Natural killer cell (primary cell): ENCODE measurements around the gene NHSL2. TPM values are rescaled to one million over a fixed set of nuclear protein-coding genes. Genes with fewer than 3 reads are reported as not detected.
A peak's percentile ranks its signal among the peaks of the same experiment; 100 is the strongest.

Source experiments
- ATAC-seq, 3 donors: fragments of 150-1000 bp in 2 of 3; fragments of 200-7000 bp in 1 of 3; cut with Tn5 transposase; 1 replicate in 1 of 3; 2 replicates in 2 of 3; pipeline ENCODE4 v1.10.0; 2021; ENCODE audit warnings: mild to moderate bottlenecking in 2 of 3, moderate library complexity in 2 of 3
- DNase-seq, 2 donors: peaks; one replicate each; pipeline versions ENCODE4 v3.0.0 to v3.0.0-alpha.2; 2013 to 2021; ENCODE audit warnings: mixed read lengths in 1 of 2
- H3K27ac ChIP-seq: one replicate; pipeline ENCODE4 v1.5.1; 2013; ENCODE audit warnings: mild to moderate bottlenecking, low read length
- H3K27me3 ChIP-seq: one replicate; pipeline ENCODE4 v1.6.1; 2013; ENCODE audit warnings: low read length; ENCODE audit not compliant: control insufficient read depth, insufficient read depth
- H3K36me3 ChIP-seq: one replicate; pipeline ENCODE4 v1.6.1; 2013; ENCODE audit warnings: low read length; ENCODE audit not compliant: control insufficient read depth, insufficient read depth
- H3K4me1 ChIP-seq: one replicate; pipeline ENCODE4 v1.6.1; 2013; ENCODE audit warnings: low read length; ENCODE audit not compliant: control insufficient read depth, insufficient read depth
- H3K4me3 ChIP-seq: one replicate; pipeline ENCODE4 v1.5.1; 2013; ENCODE audit warnings: low read length
- H3K9me3 ChIP-seq: one replicate; pipeline ENCODE4 v1.6.1; 2013; ENCODE audit warnings: low read length; ENCODE audit not compliant: control insufficient read depth, insufficient read depth
- H3K27ac Mint-ChIP-seq, 2 donors: one replicate each; pipeline ENCODE4 v1.8.0; 2022; ENCODE audit warnings: mild to moderate bottlenecking in 2 of 2, mixed read lengths in 2 of 2, moderate library complexity in 1 of 2
- H3K27me3 Mint-ChIP-seq, 2 donors: one replicate each; pipeline ENCODE4 v1.8.0; 2022; ENCODE audit warnings: low read depth in 2 of 2, mixed read lengths in 2 of 2
- H3K36me3 Mint-ChIP-seq: one replicate; pipeline ENCODE4 v1.8.0; 2022; ENCODE audit warnings: mixed read lengths
- H3K4me1 Mint-ChIP-seq, 2 donors: one replicate each; pipeline ENCODE4 v1.8.0; 2022; ENCODE audit warnings: mixed read lengths in 2 of 2
- H3K4me3 Mint-ChIP-seq: one replicate; pipeline ENCODE4 v1.8.0; 2022; ENCODE audit warnings: mild to moderate bottlenecking, moderate library complexity, mixed read lengths
- H3K9me3 Mint-ChIP-seq, 2 donors: one replicate each; pipeline ENCODE4 v1.8.0; 2022; ENCODE audit warnings: mixed read lengths in 2 of 2
- WGBS: methylation state at CpG from one replicate; pipeline ENCODE4 v1.1.7; 2013; ENCODE audit warnings: missing lambda C conversion rate; ENCODE audit not compliant: insufficient coverage; 5-methylcytosine and 5-hydroxymethylcytosine counted together
- intact Hi-C: fragments of 100-400 bp; cut with micrococcal nuclease; formaldehyde crosslinking; loops from one replicate; pipeline ENCODE4 v1.14.2; 2022
- total RNA-seq, 4 donors: library from RNA; stranded (reverse); fragments of 120-200 nt in 1 of 4; gene quantifications; one replicate each; pipeline versions ENCODE4 v1.2.3 to v1.2.4, GENCODE V29; 2013 to 2022
- TF ChIP-seq, protein P1 (sequence below): fragments of 200-600 bp; IDR thresholded peaks from one replicate; pipeline ENCODE4 v1.8.0; 2022; ENCODE audit warnings: antibody characterized with exemption

Gene NHSL2
- total RNA-seq, 3 donors from 2014 or later (not counting 1 experiment from before 2014, with no cell fraction given): 15.0 to 32.5 (median 30.8) TPM

DNA sequence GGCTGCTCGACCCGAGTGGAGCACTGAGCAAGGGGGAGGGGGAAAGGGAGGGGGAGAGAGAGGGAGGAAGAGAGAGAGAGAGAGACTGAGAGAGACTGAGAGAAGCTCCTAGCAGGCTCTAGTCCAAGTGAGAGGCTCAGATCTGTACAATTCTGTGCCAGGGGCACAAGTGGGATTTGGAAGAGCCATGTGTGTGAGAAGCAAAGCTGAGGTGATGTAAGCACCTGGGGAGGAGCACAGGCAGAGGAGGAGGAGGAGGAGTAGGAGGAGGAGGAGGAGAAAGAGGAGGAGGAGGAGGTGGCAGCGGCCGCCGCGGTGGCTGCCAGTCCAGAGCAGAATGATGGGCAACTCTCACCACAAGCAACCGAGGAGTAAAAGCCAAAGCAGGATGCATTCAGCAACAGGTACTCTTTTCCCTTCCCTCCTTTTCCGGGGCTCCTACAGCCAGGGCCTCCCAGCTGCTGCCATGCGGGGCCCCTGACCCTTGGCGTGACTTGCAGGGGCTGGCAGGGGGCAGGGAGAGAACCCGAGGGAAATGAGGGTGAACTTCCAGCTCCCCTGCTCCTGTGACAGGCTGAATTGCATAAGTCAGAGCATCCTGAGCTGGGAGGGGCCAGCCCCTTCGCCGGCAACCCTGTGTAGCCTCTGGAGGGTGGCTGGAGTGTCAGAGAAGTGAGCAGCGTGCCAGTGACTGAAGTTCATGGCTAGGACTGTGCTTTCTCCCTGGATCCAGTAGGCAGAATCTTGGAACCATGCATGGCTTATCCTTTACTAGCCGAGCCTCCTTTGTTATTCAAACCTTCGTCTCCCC is 158.9 kb downstream of the NHSL2 start:
- 26% methylated on average over 12 of the region's 16 CpGs for WGBS
- DNase-seq (no peak), ATAC-seq (peak in 1 of 3 donors; percentile 48)
- Histone ChIP-seq H3K36me3 (no peaks in the 10 kb centered on the region), H3K27me3 (peaks cover 2% of the 10 kb centered on the region), H3K27ac (no peak overlapping the region), H3K4me1 (peaks cover 17% of the 10 kb centered on the region), H3K4me3 (no peak overlapping the region), H3K9me3 (no peaks in the 10 kb centered on the region)
- intact Hi-C loops: no loop called here
- H3K36me3 Mint-ChIP-seq: no peaks in the 10 kb centered on the region
- H3K27me3 Mint-ChIP-seq: peaks cover 43 to 83% of the 10 kb centered on the region in 2 donors
- H3K4me3 Mint-ChIP-seq: peak overlapping the region; percentile 22
- TF ChIP-seq, protein P1, sequence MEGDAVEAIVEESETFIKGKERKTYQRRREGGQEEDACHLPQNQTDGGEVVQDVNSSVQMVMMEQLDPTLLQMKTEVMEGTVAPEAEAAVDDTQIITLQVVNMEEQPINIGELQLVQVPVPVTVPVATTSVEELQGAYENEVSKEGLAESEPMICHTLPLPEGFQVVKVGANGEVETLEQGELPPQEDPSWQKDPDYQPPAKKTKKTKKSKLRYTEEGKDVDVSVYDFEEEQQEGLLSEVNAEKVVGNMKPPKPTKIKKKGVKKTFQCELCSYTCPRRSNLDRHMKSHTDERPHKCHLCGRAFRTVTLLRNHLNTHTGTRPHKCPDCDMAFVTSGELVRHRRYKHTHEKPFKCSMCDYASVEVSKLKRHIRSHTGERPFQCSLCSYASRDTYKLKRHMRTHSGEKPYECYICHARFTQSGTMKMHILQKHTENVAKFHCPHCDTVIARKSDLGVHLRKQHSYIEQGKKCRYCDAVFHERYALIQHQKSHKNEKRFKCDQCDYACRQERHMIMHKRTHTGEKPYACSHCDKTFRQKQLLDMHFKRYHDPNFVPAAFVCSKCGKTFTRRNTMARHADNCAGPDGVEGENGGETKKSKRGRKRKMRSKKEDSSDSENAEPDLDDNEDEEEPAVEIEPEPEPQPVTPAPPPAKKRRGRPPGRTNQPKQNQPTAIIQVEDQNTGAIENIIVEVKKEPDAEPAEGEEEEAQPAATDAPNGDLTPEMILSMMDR: no peak
- peak overlapping the region in 1 of 2 donors; percentile 71 for H3K27ac Mint-ChIP-seq
- H3K4me1 Mint-ChIP-seq: peaks cover 0 to 9% of the 10 kb centered on the region in 2 donors
- H3K9me3 Mint-ChIP-seq: no peaks in the 10 kb centered on the region

DNA sequence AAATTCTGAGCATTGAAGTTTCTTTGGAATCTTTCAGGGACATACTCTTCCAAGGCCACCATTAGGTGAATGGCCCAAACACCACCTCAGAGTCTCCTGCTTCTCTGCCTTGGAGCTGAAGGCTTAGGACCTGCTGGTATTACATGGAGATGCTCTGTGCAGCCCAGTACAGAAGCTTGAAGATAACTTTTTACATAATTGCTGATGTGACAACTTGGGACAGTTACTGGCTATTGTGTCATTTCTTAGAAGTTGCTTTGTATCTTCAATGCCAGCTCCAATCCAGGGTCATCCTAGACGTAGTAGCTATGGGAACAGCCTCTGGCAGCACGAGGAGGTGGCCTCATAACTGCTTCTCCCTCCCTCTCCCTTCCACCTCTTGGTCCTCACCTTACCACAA is 160.6 kb downstream of the NHSL2 start:
- no peaks in the 10 kb centered on the region for H3K9me3 Mint-ChIP-seq

DNA sequence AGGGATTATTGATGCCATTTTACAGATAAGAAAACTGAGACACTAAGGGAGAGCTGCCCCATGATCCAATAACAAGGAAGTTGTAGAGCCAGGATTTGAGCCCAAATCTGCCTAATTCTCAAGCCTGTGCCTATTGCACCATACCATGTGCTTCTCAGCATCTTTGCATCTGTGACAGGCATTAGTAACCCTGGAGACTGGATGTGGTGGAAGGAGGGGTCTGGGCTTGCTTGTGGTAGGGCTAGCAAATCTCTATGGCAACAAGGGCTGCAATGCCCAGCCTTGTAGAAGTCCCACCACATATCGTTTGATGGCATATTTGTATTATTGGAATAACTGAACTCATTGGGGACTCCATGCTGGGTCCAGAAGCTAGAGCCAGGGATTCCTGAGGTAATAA is 163.0 kb downstream of the NHSL2 start:
- H3K27ac Mint-ChIP-seq: no peak overlapping the region
- WGBS: 89% methylated on average over 1 of the region's 1 CpG

More for the DNA sequence above, 160.6 kb downstream of the NHSL2 start:
- intact Hi-C loops: no loop called here
- H3K4me1 Mint-ChIP-seq: peaks cover 0 to 9% of the 10 kb centered on the region in 2 donors
- H3K27me3 ChIP-seq: peaks cover 2% of the 10 kb centered on the region
- no peak overlapping the region for H3K4me3 Mint-ChIP-seq
- WGBS: 42% methylated on average over 2 of the region's 2 CpGs
- H3K27me3 Mint-ChIP-seq: peaks cover 33 to 69% of the 10 kb centered on the region in 2 donors
- peaks cover 17% of the 10 kb centered on the region for H3K4me1 ChIP-seq
- TF ChIP-seq, protein P1: no peak
- H3K4me3 ChIP-seq: no peak overlapping the region
- DNase-seq (no peak), ATAC-seq (no peak)
- H3K27ac ChIP-seq: no peak overlapping the region
- no peaks in the 10 kb centered on the region for H3K36me3 ChIP-seq
- H3K36me3 Mint-ChIP-seq: no peaks in the 10 kb centered on the region
- no peaks in the 10 kb centered on the region for H3K9me3 ChIP-seq
- H3K27ac Mint-ChIP-seq: no peak overlapping the region

More for the DNA sequence above, 163.0 kb downstream of the NHSL2 start:
- intact Hi-C loops: no loop called here
- H3K4me3 ChIP-seq: no peak overlapping the region
- no peak overlapping the region for H3K27ac ChIP-seq
- TF ChIP-seq, protein P1: no peak
- Mint-ChIP-seq H3K36me3 (no peaks in the 10 kb centered on the region), H3K4me3 (no peak overlapping the region), H3K9me3 (no peaks in the 10 kb centered on the region), H3K4me1 (peaks cover 1 to 15% of the 10 kb centered on the region in 2 donors), H3K27me3 (peaks cover 23 to 50% of the 10 kb centered on the region in 2 donors)
- H3K4me1 ChIP-seq: peaks cover 27% of the 10 kb centered on the region
- H3K27me3 ChIP-seq: no peaks in the 10 kb centered on the region
- H3K9me3 ChIP-seq: no peaks in the 10 kb centered on the region
- no peaks in the 10 kb centered on the region for H3K36me3 ChIP-seq
- ATAC-seq (no peak), DNase-seq (no peak)
